Uterus (tissue), 2 donors: ENCODE results near the gene AAGAB.
"Not testable (repeated sequence)": the region's sequence is repeated elsewhere in the genome, so short reads cannot be mapped to it uniquely, and the experiment has no call there.

Source experiments
- POLR2A ChIP-seq, 2 donors: fragments of 450-650 bp; IDR thresholded peaks; one replicate each; pipeline ENCODE4 v1.6.1; 2016; ENCODE audit warnings: antibody characterized with exemption in 2 of 2, mild to moderate bottlenecking in 1 of 2, moderate library complexity in 1 of 2
- TF ChIP-seq, protein P1 (sequence below), 4 experiments: fragments of 200-600 bp in 2 of 4; fragments of 450-650 bp in 2 of 4; sonication (generic) in 2 of 4; IDR thresholded peaks; one replicate each; pipeline ENCODE4 v1.5.1; 2016 to 2019; ENCODE audit warnings: antibody characterized with exemption in 4 of 4, mild to moderate bottlenecking in 2 of 4, moderate library complexity in 1 of 4

DNA sequence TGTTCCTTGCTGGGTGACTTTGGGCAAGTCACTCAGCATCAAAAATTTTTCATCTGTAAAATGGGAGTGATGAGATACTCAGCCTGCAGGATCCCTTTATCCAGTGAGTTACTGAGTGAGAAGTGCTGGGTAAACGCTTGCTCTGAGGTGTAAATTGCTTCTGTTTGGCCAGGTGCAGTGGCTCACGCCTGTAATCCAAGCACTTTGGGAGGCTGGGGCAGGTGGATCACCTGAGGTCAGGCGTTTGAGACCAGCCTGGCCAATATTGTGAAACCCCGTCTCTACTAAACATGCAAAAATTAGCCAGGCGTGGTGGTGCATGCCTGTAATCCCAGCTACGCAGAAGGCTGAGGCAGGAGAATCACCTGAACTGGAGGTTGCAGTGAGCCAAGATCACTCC lies 101.4 kb downstream of the AAGAB start:
- TF ChIP-seq, protein P1, sequence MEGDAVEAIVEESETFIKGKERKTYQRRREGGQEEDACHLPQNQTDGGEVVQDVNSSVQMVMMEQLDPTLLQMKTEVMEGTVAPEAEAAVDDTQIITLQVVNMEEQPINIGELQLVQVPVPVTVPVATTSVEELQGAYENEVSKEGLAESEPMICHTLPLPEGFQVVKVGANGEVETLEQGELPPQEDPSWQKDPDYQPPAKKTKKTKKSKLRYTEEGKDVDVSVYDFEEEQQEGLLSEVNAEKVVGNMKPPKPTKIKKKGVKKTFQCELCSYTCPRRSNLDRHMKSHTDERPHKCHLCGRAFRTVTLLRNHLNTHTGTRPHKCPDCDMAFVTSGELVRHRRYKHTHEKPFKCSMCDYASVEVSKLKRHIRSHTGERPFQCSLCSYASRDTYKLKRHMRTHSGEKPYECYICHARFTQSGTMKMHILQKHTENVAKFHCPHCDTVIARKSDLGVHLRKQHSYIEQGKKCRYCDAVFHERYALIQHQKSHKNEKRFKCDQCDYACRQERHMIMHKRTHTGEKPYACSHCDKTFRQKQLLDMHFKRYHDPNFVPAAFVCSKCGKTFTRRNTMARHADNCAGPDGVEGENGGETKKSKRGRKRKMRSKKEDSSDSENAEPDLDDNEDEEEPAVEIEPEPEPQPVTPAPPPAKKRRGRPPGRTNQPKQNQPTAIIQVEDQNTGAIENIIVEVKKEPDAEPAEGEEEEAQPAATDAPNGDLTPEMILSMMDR (IDR thresholded peaks at IDR 0.05) = not testable (repeated sequence)
- TF ChIP-seq POLR2A (IDR thresholded peaks at IDR 0.05) = not testable (repeated sequence)
